SK-N-SH (cell line): Measurements from ENCODE around the gene PDZRN4. TPM values are rescaled to one million over a fixed set of nuclear protein-coding genes. Genes with fewer than 3 reads are reported as not detected.
"Not testable (repeated sequence)": the region's sequence is repeated elsewhere in the genome, so short reads cannot be mapped to it uniquely, and the experiment has no call there.

Source experiments
- CTCF ChIA-PET: fragments of 300-600, 350-600 bp; formaldehyde crosslinking; extraction: SDS; loops from one replicate; lab custom pipeline; 2021; lab: Yijun Ruan, JAX
- POLR2A ChIA-PET: fragments of 350-600 bp; sonication (Branson Sonifier 250); formaldehyde crosslinking; extraction: SDS; loops from one replicate; lab custom pipeline; 2020; ENCODE audit warnings: antibody characterized with exemption, inconsistent platforms; lab: Yijun Ruan, JAX
- DNase-seq: peaks from one replicate; pipeline ENCODE4 v3.0.0; 2012
- H2AFZ ChIP-seq: fragments of 200-600 bp; sonication (generic); 2 replicates; pipeline ENCODE4 v1.8.1; 2016; ENCODE audit warnings: antibody characterized with exemption, mild to moderate bottlenecking, low read depth
- H3F3A ChIP-seq: fragments of 200-600 bp; sonication (generic); replicated peaks from 2 replicates; pipeline ENCODE3; 2016; ENCODE audit warnings: antibody characterized with exemption, mild to moderate bottlenecking; ENCODE audit not compliant: insufficient read depth
- H3K27ac ChIP-seq, 2 experiments: fragments of 200-500 bp in 1 of 2; fragments of 200-600 bp in 1 of 2; sonication (Bioruptor generic) in 1 of 2; sonication (generic), shearing (Covaris generic) in 1 of 2; 2 replicates each; pipeline versions ENCODE4 v1.5.1 to v1.6.1; 2014 to 2016; ENCODE audit warnings: low read depth in 2 of 2, inconsistent platforms in 1 of 2, low read length in 1 of 2, mild to moderate bottlenecking in 1 of 2, mixed read lengths in 1 of 2
- H3K27me3 ChIP-seq: fragments of 200-600 bp; sonication (generic), shearing (Covaris generic); 2 replicates; pipeline ENCODE4 v1.6.1; 2016; ENCODE audit warnings: mixed run types; ENCODE audit not compliant: insufficient read depth
- H3K36me3 ChIP-seq, 2 experiments: fragments of 200-500 bp in 1 of 2; fragments of 200-600 bp in 1 of 2; sonication (Bioruptor generic) in 1 of 2; sonication (generic) in 1 of 2; replicated peaks in 1 of 2; 2 replicates each; pipeline versions ENCODE3 to v1.5.1; 2014 to 2016; ENCODE audit warnings: low read length in 1 of 2, mild to moderate bottlenecking in 1 of 2; ENCODE audit not compliant: insufficient read depth in 2 of 2, control insufficient read depth in 1 of 2
- H3K4me1 ChIP-seq, 2 experiments: fragments of 200-500 bp in 1 of 2; fragments of 200-600 bp in 1 of 2; sonication (Bioruptor generic) in 1 of 2; sonication (generic), shearing (Covaris generic) in 1 of 2; 2 replicates each; pipeline versions ENCODE4 v1.5.1 to v1.6.1; 2014 to 2016; ENCODE audit warnings: low read depth in 1 of 2, low read length in 1 of 2, mixed run types in 1 of 2; ENCODE audit not compliant: insufficient read depth in 2 of 2, control insufficient read depth in 1 of 2
- H3K4me2 ChIP-seq: fragments of 200-600 bp; sonication (generic), shearing (Covaris generic); 2 replicates; pipeline ENCODE4 v1.6.1; 2017; ENCODE audit warnings: mixed run types
- H3K4me3 ChIP-seq, 2 experiments: fragments of 200-500 bp in 1 of 2; fragments of 200-600 bp in 1 of 2; sonication (Bioruptor generic) in 1 of 2; sonication (generic), shearing (Covaris generic) in 1 of 2; 2 replicates each; pipeline versions ENCODE4 v1.5.1 to v1.8.1; 2014 to 2016; ENCODE audit warnings: low read depth in 2 of 2, inconsistent platforms in 1 of 2, low read length in 1 of 2, mild to moderate bottlenecking in 1 of 2, mixed read lengths in 1 of 2, moderate library complexity in 1 of 2
- H3K79me2 ChIP-seq: fragments of 200-600 bp; sonication (generic); 2 replicates; pipeline ENCODE4 v1.8.1; 2017; ENCODE audit warnings: mild to moderate bottlenecking; ENCODE audit not compliant: insufficient read depth
- H3K9ac ChIP-seq: fragments of 200-600 bp; sonication (generic); 2 replicates; pipeline ENCODE4 v1.6.1; 2017; ENCODE audit warnings: mixed run types
- H3K9me2 ChIP-seq: fragments of 200-600 bp; sonication (generic); 2 replicates; pipeline ENCODE4 v1.6.1; 2017; ENCODE audit warnings: mixed run types
- H3K9me3 ChIP-seq: fragments of 200-600 bp; sonication (generic); 2 replicates; pipeline ENCODE4 v1.6.1; 2017; ENCODE audit warnings: mixed run types, mild to moderate bottlenecking, moderate library complexity
- H4K20me1 ChIP-seq: fragments of 200-600 bp; sonication (generic); 2 replicates; pipeline ENCODE4 v1.6.1; 2017; ENCODE audit warnings: mild to moderate bottlenecking, mixed run types; ENCODE audit not compliant: insufficient read depth
- EP300 ChIP-seq, 2 experiments: IDR thresholded peaks; 2 replicates each; pipeline versions ENCODE4 v1.4.0 to v1.6.1; 2012; ENCODE audit warnings: borderline replicate concordance in 1 of 2, low read depth in 1 of 2, low read length in 1 of 2
- FOXJ3 ChIP-seq: sonication (generic); formaldehyde crosslinking; IDR thresholded peaks from 2 replicates; pipeline ENCODE4 v1.5.1; 2020; ENCODE audit warnings: mild to moderate bottlenecking, missing genetic modification reagents
- GATA2 ChIP-seq: sonication (generic); formaldehyde crosslinking; IDR thresholded peaks from 2 replicates; pipeline ENCODE4 v1.5.0; 2020; ENCODE audit warnings: mild to moderate bottlenecking, missing genetic modification reagents
- JUND ChIP-seq: IDR thresholded peaks from 2 replicates; pipeline ENCODE4 v1.4.0; 2012
- NFIC ChIP-seq: IDR thresholded peaks from 2 replicates; pipeline ENCODE4 v1.4.0; 2012; ENCODE audit warnings: borderline replicate concordance
- NRF1 ChIP-seq: IDR thresholded peaks from 2 replicates; pipeline ENCODE4 v1.6.1; 2012; ENCODE audit warnings: low read depth, mild to moderate bottlenecking, low read length
- SIN3A ChIP-seq: IDR thresholded peaks from 2 replicates; pipeline ENCODE4 v1.6.1; 2012; ENCODE audit warnings: low read depth, mild to moderate bottlenecking, low read length, moderate library complexity, borderline replicate concordance
- YY1 ChIP-seq: IDR thresholded peaks from 2 replicates; pipeline ENCODE4 v1.4.0; 2012; ENCODE audit warnings: low read depth, mild to moderate bottlenecking
- WGBS: methylation state at CpG from one replicate; pipeline ENCODE4 v1.1.6; 2017; ENCODE audit warnings: low lambda C conversion rate; 5-methylcytosine and 5-hydroxymethylcytosine counted together
- polyA plus RNA-seq, 3 experiments: library from polyadenylated mRNA; depleted of rRNA; stranded (reverse); fragments of >200 nt; gene quantifications; 2 replicates each; pipeline ENCODE4 v1.2.3, GENCODE V29; 2012
- TF ChIP-seq, protein P1 (sequence below): fragments of 150-350 bp; IDR thresholded peaks from 2 replicates; pipeline ENCODE4 v1.6.1; 2017; ENCODE audit warnings: antibody characterized with exemption, low read length, low read depth, borderline replicate concordance
- TF ChIP-seq, protein P2 (sequence below): fragments of 200-600 bp; sonication (generic); IDR thresholded peaks from 2 replicates; pipeline ENCODE4 v1.6.1; 2017; ENCODE audit warnings: antibody characterized with exemption, mild to moderate bottlenecking, moderate library complexity
- TF ChIP-seq, protein P3 (sequence below): IDR thresholded peaks from 2 replicates; pipeline ENCODE4; 2012
- TF ChIP-seq, protein P4 (sequence below): IDR thresholded peaks from 2 replicates; pipeline ENCODE4 v1.6.1; 2012; ENCODE audit warnings: mild to moderate bottlenecking, low read depth, low read length, moderate library complexity

Gene PDZRN4
- polyA plus RNA-seq, 1 of the 3 experiments (the other 2 are of a cell fraction) = 0.02 TPM

DNA sequence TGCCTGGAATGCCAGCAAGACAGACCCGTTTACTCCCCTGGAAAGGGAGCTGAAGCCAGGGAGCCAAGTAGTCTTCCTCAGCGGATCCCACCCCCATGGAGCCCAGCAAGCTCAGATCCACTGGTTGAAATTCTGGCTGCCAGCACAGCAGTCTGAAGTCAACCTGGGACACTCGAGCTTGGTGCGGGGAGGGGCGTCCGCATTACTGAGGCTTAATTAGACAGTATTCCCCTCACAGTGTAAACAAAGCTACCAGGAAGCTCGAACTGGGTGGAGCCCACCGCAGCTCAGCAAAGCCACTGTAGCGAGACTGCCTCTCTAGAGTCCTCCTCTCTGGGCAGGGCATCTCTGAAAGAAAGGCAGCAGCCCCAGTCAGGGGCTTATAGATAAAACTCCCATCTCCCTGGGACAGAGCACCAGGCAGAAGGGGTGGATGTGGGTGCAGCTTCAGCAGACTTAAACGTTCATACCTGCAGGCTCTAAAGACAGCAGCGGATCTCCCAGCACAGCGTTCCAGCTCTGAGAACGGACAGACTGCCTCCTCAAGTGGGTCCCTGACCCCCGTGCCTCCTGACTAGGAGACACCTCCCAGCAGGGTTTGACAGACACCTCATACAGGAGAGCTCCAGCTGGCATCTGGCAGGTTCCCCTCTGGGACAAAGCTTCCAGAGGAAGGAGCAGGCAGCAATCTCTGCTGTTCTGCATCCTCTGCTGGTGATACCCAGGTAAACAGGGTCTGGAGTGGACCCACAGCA is 92.4 kb downstream of the PDZRN4 start:
- CTCF ChIA-PET = interaction anchor here (0.9 to 2.2 kb wide), 4 partner anchors 16 to 743 kb away, joined by 3 to 6 read pairs (median 4); no protein-coding TSS in a partner anchor

DNA sequence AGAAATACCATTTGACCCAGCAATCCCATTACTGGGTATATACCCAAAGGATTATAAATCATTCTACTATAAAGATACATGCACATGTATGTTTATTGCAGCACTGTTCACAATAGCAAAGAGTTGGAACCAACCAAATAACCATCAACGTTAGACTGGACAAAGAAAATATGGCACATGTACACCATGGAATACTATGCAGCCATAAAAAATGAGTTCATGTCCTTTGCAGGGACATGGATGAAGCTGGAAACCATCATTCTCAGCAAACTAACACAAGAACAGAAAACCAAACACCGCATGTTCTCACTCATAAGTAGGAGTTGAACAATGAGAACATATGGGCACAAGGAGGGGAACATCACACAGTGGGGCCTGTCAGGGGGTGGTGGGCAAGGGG is 97.3 kb downstream of the PDZRN4 start:
- CTCF ChIA-PET, DNase-seq, H3F3A ChIP-seq: not testable (repeated sequence)

More for the DNA sequence above, 92.4 kb downstream of the PDZRN4 start:
- whole genome bisulfite sequencing = 80% methylated on average over 9 of the region's 14 CpGs
- H3K9me2 ChIP-seq, H2AFZ ChIP-seq, H4K20me1 ChIP-seq, H3K9me3 ChIP-seq, H3K4me2 ChIP-seq, H3K27ac ChIP-seq, H3K79me2 ChIP-seq, POLR2A ChIA-PET, H3K4me3 ChIP-seq, H3K27me3 ChIP-seq, DNase-seq, H3K4me1 ChIP-seq, H3F3A ChIP-seq, H3K36me3 ChIP-seq, H3K9ac ChIP-seq: not testable (repeated sequence)

DNA sequence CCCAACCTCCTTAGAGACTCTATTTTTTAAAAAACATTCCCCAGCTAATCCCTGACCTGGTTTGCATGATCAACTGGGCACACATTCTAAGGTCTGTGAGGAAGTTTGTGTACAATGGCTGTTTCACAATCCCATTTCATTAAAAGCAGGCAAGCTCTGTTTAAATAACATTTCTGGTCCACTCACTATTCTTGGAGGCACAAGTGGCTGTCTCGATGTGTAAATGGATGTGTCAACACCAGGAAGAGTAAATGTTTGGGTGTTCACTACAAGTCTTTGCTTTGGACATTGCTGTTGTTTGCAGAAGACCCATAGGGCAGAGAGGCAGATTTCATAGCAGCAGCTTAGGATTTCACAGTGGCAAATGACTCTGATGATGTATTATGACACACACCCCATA is 98.3 kb downstream of the PDZRN4 start:
- Histone ChIP-seq H3K4me2 (no peak overlapping the region), H3K9me2 (no peaks in the 10 kb centered on the region), H3K9me3 (no peaks in the 10 kb centered on the region), H3K27me3 (no peaks in the 10 kb centered on the region), H3K9ac (no peak overlapping the region), H3K4me3 (no peak overlapping the region), H3K36me3 (no peaks in the 10 kb centered on the region), H2AFZ (no peak overlapping the region), H4K20me1 (no peaks in the 10 kb centered on the region), H3K27ac (no peak overlapping the region), H3K4me1 (no peaks in the 10 kb centered on the region), H3K79me2 (no peaks in the 10 kb centered on the region), H3F3A (no peaks in the 10 kb centered on the region)
- WGBS = 27% methylated on average over 1 of the region's 1 CpG
- ChIA-PET CTCF (interaction anchor here (1.6 to 2.3 kb wide), 2 partner anchors 9 to 738 kb away, joined by 11 read pairs; no protein-coding TSS in a partner anchor), POLR2A (no interaction called here)
- DNase-seq = no peak
- TF ChIP-seq, protein P1, sequence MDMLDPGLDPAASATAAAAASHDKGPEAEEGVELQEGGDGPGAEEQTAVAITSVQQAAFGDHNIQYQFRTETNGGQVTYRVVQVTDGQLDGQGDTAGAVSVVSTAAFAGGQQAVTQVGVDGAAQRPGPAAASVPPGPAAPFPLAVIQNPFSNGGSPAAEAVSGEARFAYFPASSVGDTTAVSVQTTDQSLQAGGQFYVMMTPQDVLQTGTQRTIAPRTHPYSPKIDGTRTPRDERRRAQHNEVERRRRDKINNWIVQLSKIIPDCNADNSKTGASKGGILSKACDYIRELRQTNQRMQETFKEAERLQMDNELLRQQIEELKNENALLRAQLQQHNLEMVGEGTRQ = no peak
- TF ChIP-seq FOXJ3 = no peak
- no peak for TF ChIP-seq SIN3A
- no peak for TF ChIP-seq GATA2 (CRISPR knock-in tag)
- TF ChIP-seq NRF1 = no peak
- TF ChIP-seq YY1 = no peak
- TF ChIP-seq NFIC = no peak
- TF ChIP-seq, protein P2, sequence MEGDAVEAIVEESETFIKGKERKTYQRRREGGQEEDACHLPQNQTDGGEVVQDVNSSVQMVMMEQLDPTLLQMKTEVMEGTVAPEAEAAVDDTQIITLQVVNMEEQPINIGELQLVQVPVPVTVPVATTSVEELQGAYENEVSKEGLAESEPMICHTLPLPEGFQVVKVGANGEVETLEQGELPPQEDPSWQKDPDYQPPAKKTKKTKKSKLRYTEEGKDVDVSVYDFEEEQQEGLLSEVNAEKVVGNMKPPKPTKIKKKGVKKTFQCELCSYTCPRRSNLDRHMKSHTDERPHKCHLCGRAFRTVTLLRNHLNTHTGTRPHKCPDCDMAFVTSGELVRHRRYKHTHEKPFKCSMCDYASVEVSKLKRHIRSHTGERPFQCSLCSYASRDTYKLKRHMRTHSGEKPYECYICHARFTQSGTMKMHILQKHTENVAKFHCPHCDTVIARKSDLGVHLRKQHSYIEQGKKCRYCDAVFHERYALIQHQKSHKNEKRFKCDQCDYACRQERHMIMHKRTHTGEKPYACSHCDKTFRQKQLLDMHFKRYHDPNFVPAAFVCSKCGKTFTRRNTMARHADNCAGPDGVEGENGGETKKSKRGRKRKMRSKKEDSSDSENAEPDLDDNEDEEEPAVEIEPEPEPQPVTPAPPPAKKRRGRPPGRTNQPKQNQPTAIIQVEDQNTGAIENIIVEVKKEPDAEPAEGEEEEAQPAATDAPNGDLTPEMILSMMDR = no peak
- TF ChIP-seq, protein P3, sequence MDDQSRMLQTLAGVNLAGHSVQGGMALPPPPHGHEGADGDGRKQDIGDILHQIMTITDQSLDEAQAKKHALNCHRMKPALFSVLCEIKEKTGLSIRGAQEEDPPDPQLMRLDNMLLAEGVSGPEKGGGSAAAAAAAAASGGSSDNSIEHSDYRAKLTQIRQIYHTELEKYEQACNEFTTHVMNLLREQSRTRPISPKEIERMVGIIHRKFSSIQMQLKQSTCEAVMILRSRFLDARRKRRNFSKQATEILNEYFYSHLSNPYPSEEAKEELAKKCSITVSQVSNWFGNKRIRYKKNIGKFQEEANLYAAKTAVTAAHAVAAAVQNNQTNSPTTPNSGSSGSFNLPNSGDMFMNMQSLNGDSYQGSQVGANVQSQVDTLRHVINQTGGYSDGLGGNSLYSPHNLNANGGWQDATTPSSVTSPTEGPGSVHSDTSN = no peak
- TF ChIP-seq JUND = no peak
- TF ChIP-seq, protein P4, sequence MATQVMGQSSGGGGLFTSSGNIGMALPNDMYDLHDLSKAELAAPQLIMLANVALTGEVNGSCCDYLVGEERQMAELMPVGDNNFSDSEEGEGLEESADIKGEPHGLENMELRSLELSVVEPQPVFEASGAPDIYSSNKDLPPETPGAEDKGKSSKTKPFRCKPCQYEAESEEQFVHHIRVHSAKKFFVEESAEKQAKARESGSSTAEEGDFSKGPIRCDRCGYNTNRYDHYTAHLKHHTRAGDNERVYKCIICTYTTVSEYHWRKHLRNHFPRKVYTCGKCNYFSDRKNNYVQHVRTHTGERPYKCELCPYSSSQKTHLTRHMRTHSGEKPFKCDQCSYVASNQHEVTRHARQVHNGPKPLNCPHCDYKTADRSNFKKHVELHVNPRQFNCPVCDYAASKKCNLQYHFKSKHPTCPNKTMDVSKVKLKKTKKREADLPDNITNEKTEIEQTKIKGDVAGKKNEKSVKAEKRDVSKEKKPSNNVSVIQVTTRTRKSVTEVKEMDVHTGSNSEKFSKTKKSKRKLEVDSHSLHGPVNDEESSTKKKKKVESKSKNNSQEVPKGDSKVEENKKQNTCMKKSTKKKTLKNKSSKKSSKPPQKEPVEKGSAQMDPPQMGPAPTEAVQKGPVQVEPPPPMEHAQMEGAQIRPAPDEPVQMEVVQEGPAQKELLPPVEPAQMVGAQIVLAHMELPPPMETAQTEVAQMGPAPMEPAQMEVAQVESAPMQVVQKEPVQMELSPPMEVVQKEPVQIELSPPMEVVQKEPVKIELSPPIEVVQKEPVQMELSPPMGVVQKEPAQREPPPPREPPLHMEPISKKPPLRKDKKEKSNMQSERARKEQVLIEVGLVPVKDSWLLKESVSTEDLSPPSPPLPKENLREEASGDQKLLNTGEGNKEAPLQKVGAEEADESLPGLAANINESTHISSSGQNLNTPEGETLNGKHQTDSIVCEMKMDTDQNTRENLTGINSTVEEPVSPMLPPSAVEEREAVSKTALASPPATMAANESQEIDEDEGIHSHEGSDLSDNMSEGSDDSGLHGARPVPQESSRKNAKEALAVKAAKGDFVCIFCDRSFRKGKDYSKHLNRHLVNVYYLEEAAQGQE = no peak
- TF ChIP-seq EP300 (IDR thresholded peaks at IDR 0.05; ENCODE audit: borderline replicate concordance in 1 of 2, low read depth in 1 of 2, low read length in 1 of 2) = no peak

More for the DNA sequence above, 97.3 kb downstream of the PDZRN4 start:
- H3K9me3 ChIP-seq, H3K27me3 ChIP-seq, H3K4me1 ChIP-seq, H3K9ac ChIP-seq, H3K79me2 ChIP-seq, H3K4me3 ChIP-seq, H3K27ac ChIP-seq, H3K9me2 ChIP-seq, H3K36me3 ChIP-seq, H3K4me2 ChIP-seq, POLR2A ChIA-PET, H2AFZ ChIP-seq, H4K20me1 ChIP-seq: not testable (repeated sequence)
- 62% methylated on average over 2 of the region's 2 CpGs for WGBS
